ENCODE results near the gene BMERB1.
A peak's percentile ranks its signal among the peaks of the same experiment; 100 is the strongest.
"Not testable (repeated sequence)": the region's sequence is repeated elsewhere in the genome, so short reads cannot be mapped to it uniquely, and the experiment has no call there.

Gene BMERB1

GRCh38 chr16:15566095-15566494 is 131.7 kb downstream of the BMERB1 start:
- no peak for DNase-seq

- DNase-seq, result no peak
Measured at GRCh38 chr16:15567823-15568222, 133.4 kb downstream of the BMERB1 start.

GRCh38 chr16:15570666-15571065 is 136.3 kb downstream of the BMERB1 start:
- DNase-seq, result not testable (repeated sequence)

GRCh38 chr16:15571557-15571956 is 137.2 kb downstream of the BMERB1 start:
- no peak for DNase-seq

GRCh38 chr16:15572329-15573001 is 138.1 kb downstream of the BMERB1 start:
- DNase-seq, result peak; percentile 83

- peak; percentile 56 for DNase-seq
Measured at GRCh38 chr16:15573274-15573895, 139.0 kb downstream of the BMERB1 start.

- not testable (repeated sequence) for DNase-seq
Measured at GRCh38 chr16:15573896-15574613, 139.7 kb downstream of the BMERB1 start.

- no peak for DNase-seq
Measured at GRCh38 chr16:15574614-15574948, 140.2 kb downstream of the BMERB1 start.

- no peak for DNase-seq
Measured at GRCh38 chr16:15575293-15576049, 141.1 kb downstream of the BMERB1 start.

GRCh38 chr16:15576960-15577958 is 142.9 kb downstream of the BMERB1 start:
- no peak for DNase-seq

- DNase-seq, result no peak
Measured at GRCh38 chr16:15578824-15579223, 144.4 kb downstream of the BMERB1 start.

GRCh38 chr16:15581127-15581815 is 146.9 kb downstream of the BMERB1 start:
- no peak for DNase-seq

- no peak for DNase-seq
Measured at GRCh38 chr16:15583526-15583925, 149.1 kb downstream of the BMERB1 start.

- no peak for DNase-seq
Measured at GRCh38 chr16:15585956-15586355, 151.6 kb downstream of the BMERB1 start.

- DNase-seq, result no peak
Measured at GRCh38 chr16:15586716-15587115, 152.3 kb downstream of the BMERB1 start.

- no peak for DNase-seq
Measured at GRCh38 chr16:15587152-15587825, 152.9 kb downstream of the BMERB1 start.

GRCh38 chr16:15592324-15592723 is 157.9 kb downstream of the BMERB1 start:
- no peak for DNase-seq

- no peak for DNase-seq
Measured at GRCh38 chr16:15593235-15593634, 158.8 kb downstream of the BMERB1 start.

GRCh38 chr16:15594711-15595320 is 160.4 kb downstream of the BMERB1 start:
- DNase-seq, result no peak

- DNase-seq, result no peak
Measured at GRCh38 chr16:15597135-15597534, 162.7 kb downstream of the BMERB1 start.
